CD4-positive, alpha-beta T cell treated with Interferon alpha-2 for 1 hour (primary cell): ENCODE results near the gene AP4M1.
"Not testable (repeated sequence)": the region's sequence is repeated elsewhere in the genome, so short reads cannot be mapped to it uniquely, and the experiment has no call there.

Source experiments
- DNase-seq, 2 donors: peaks; one replicate each; pipeline ENCODE4 v3.0.0-alpha.2; 2020 to 2022

The AP4M1 gene

GRCh38 chr7:100109521-100110163, 8.2 kb downstream of the AP4M1 start:
- no peak for DNase-seq

GRCh38 chr7:100111156-100111555, 9.7 kb downstream of the AP4M1 start:
- no peak for DNase-seq

- DNase-seq: no peak
Measured at GRCh38 chr7:100111914-100112313, 10.5 kb downstream of the AP4M1 start.

GRCh38 chr7:100115026-100115425, 13.6 kb downstream of the AP4M1 start:
- DNase-seq: no peak

GRCh38 chr7:100118388-100119071, 17.1 kb downstream of the AP4M1 start:
- no peak for DNase-seq

GRCh38 chr7:100119072-100119969, 17.9 kb downstream of the AP4M1 start, which contains the start of the genes CNPY4 and TAF6:
TSS of gene CNPY4 (plus strand) at chr7:100119634. CDS start at chr7:100119745, 111 bp downstream.
TSS of gene TAF6 (minus strand) at chr7:100119358. CDS start at chr7:100114209, 5,149 bp downstream.
- DNase-seq: peak; percentile 94 to 96

- DNase-seq: peak; percentile 62 to 81
Measured at GRCh38 chr7:100119970-100120732, 18.7 kb downstream of the AP4M1 start.

GRCh38 chr7:100120733-100121036, 19.2 kb downstream of the AP4M1 start:
- DNase-seq: no peak

- no peak for DNase-seq
Measured at GRCh38 chr7:100122067-100122466, 20.6 kb downstream of the AP4M1 start.

- no peak for DNase-seq
Measured at GRCh38 chr7:100122568-100122967, 21.1 kb downstream of the AP4M1 start.

GRCh38 chr7:100124301-100125230, 23.1 kb downstream of the AP4M1 start:
- DNase-seq: no peak

GRCh38 chr7:100126239-100126930, 24.9 kb downstream of the AP4M1 start:
- DNase-seq: no peak

GRCh38 chr7:100126931-100127865, 25.8 kb downstream of the AP4M1 start, which contains the start of gene MBLAC1:
TSS of gene MBLAC1 (plus strand) at chr7:100126967. CDS start at chr7:100127396, 429 bp downstream.
- DNase-seq: peak; percentile 88 to 95

- DNase-seq: peak in 1 of 2 donors; percentile 20
Measured at GRCh38 chr7:100127866-100128636, 26.6 kb downstream of the AP4M1 start.

GRCh38 chr7:100128637-100128963, 27.2 kb downstream of the AP4M1 start:
- DNase-seq: no peak

- not testable (repeated sequence) for DNase-seq
Measured at GRCh38 chr7:100130220-100130607, 28.8 kb downstream of the AP4M1 start.

GRCh38 chr7:100130608-100131453, 29.4 kb downstream of the AP4M1 start:
- peak; percentile 80 to 84 for DNase-seq

- no peak for DNase-seq
Measured at GRCh38 chr7:100132126-100132525, 30.7 kb downstream of the AP4M1 start.
